GM12878 (cell line): ENCODE measurements around the gene ARHGEF25. TPM values are rescaled to one million over a fixed set of nuclear protein-coding genes. Genes with fewer than 3 reads are reported as not detected.

Experiments
- ATAC-seq: fragments of 200-7000 bp; cut with Tn5 transposase; 3 replicates; pipeline ENCODE4 v1.9.1; 2020; ENCODE audit warnings: mild to moderate bottlenecking, moderate library complexity
- BruUV-seq: library from RNA; stranded (reverse); fragments of 400-500 nt; replicated peaks from 2 replicates; lab custom pipeline; 2021; lab: Mats Ljungman, UMichigan
- CTCF ChIA-PET: fragments of 300-600 bp; sonication (Branson Sonifier 250); formaldehyde crosslinking; extraction: SDS; loops from one replicate; lab custom pipeline; 2021; ENCODE audit warnings: inconsistent platforms; lab: Yijun Ruan, JAX
- POLR2A ChIA-PET: fragments of 350-600 bp; formaldehyde crosslinking; extraction: SDS; loops from one replicate; lab custom pipeline; 2021; ENCODE audit warnings: inconsistent platforms; lab: Charles Lee
- RAD21 ChIA-PET: fragments of 300-600 bp; sonication (Branson Sonifier 250); formaldehyde crosslinking; loops from one replicate; lab custom pipeline; 2023; ENCODE audit warnings: antibody characterized with exemption; ENCODE audit not compliant: unreplicated experiment; lab: Charles Lee
- SMC1A ChIA-PET: fragments of 300-600 bp; sonication (Branson Sonifier 250); formaldehyde crosslinking; loops from one replicate; lab custom pipeline; 2023; ENCODE audit not compliant: unreplicated experiment, uncharacterized antibody; lab: Charles Lee
- DNase-seq: peaks from one replicate; pipeline ENCODE4 v3.0.0-alpha.2; 2011; ENCODE audit warnings: low read depth, low spot score
- FAIRE-seq: peaks from 3 replicates; lab custom pipeline; 2011; peaks lifted over from hg19 to GRCh38; lab: Jason Lieb, UNC
- H2AFZ ChIP-seq: 2 replicates; pipeline ENCODE4 v1.6.0; 2011; ENCODE audit warnings: low read depth, low read length, control low read depth; ENCODE audit not compliant: control insufficient read depth
- H3K27ac ChIP-seq: 2 replicates; pipeline ENCODE4 v1.5.1; 2011; ENCODE audit warnings: control low read depth; ENCODE audit not compliant: control insufficient read depth, insufficient read depth
- H3K27me3 ChIP-seq, 2 experiments: replicated peaks in 1 of 2; 2 replicates each; pipeline versions ENCODE4 v1.6.0 to v1.6.1; 2011; ENCODE audit warnings: low read length in 1 of 2; ENCODE audit not compliant: control insufficient read depth in 2 of 2, insufficient read depth in 2 of 2
- H3K36me3 ChIP-seq, 2 experiments: 2 replicates each; pipeline ENCODE4 v1.5.1; 2011; ENCODE audit warnings: low read length in 1 of 2; ENCODE audit not compliant: control insufficient read depth in 2 of 2, insufficient read depth in 2 of 2
- H3K4me1 ChIP-seq: 2 replicates; pipeline ENCODE4 v1.6.1; 2011; ENCODE audit warnings: mild to moderate bottlenecking, low read length, moderate library complexity, mixed read lengths; ENCODE audit not compliant: control insufficient read depth, insufficient read depth
- H3K4me2 ChIP-seq: 2 replicates; pipeline ENCODE4 v1.6.0; 2011; ENCODE audit warnings: control low read depth; ENCODE audit not compliant: control insufficient read depth, insufficient read depth
- H3K4me3 ChIP-seq: fragments of 200-600 bp; sonication (generic); 2 replicates; pipeline ENCODE4 v1.5.1; 2016
- H3K79me2 ChIP-seq: 2 replicates; pipeline ENCODE4 v1.6.0; 2011; ENCODE audit warnings: low read length; ENCODE audit not compliant: control insufficient read depth, insufficient read depth
- H3K9ac ChIP-seq: 2 replicates; pipeline ENCODE4 v1.8.0; 2011; ENCODE audit warnings: low read length, control low read depth, mixed read lengths; ENCODE audit not compliant: control insufficient read depth, insufficient read depth
- H3K9me3 ChIP-seq: replicated peaks from 3 replicates; pipeline ENCODE4 v1.5.1; 2011; ENCODE audit warnings: mild to moderate bottlenecking, low read length; ENCODE audit not compliant: control insufficient read depth, insufficient read depth
- H4K20me1 ChIP-seq: 2 replicates; pipeline ENCODE4 v1.6.0; 2011; ENCODE audit not compliant: control insufficient read depth, insufficient read depth
- ELK1 ChIP-seq: IDR thresholded peaks from 2 replicates; pipeline ENCODE4 v1.6.1; 2012; ENCODE audit warnings: low read depth, low read length, improper control_type of control experiment
- IKZF2 ChIP-seq, 2 experiments: fragments of 450-650 bp; IDR thresholded peaks; 2 replicates each; pipeline ENCODE4 v1.6.1; 2017; ENCODE audit warnings: mild to moderate bottlenecking in 2 of 2, moderate library complexity in 2 of 2
- IRF5 ChIP-seq: fragments of 450-650 bp; IDR thresholded peaks from 2 replicates; pipeline ENCODE4 v1.6.1; 2017; ENCODE audit warnings: borderline replicate concordance
- MEF2B ChIP-seq: fragments of 450-650 bp; IDR thresholded peaks from 2 replicates; pipeline ENCODE4 v1.6.1; 2018; ENCODE audit warnings: mild to moderate bottlenecking, moderate library complexity; ENCODE audit not compliant: partially characterized antibody, poor library complexity, severe bottlenecking
- MTA2 ChIP-seq: fragments of 450-650 bp; IDR thresholded peaks from 2 replicates; pipeline ENCODE4 v1.6.1; 2016; ENCODE audit warnings: low read depth, mild to moderate bottlenecking, moderate library complexity
- MXI1 ChIP-seq: fragments of 150-350 bp; IDR thresholded peaks from 2 replicates; pipeline ENCODE4 v1.6.1; 2011; ENCODE audit warnings: low read depth, mild to moderate bottlenecking, inconsistent platforms, low read length, improper control_type of control experiment
- PAX8 ChIP-seq: fragments of 450-650 bp; IDR thresholded peaks from 2 replicates; pipeline ENCODE4 v1.6.1; 2017; ENCODE audit warnings: mild to moderate bottlenecking, moderate library complexity
- PBX3 ChIP-seq: IDR thresholded peaks from 2 replicates; pipeline ENCODE4 v1.6.1; 2011; ENCODE audit warnings: mild to moderate bottlenecking, low read depth, low read length, moderate library complexity; ENCODE audit not compliant: insufficient replicate concordance
- POU2F2 ChIP-seq: IDR thresholded peaks from 3 replicates; pipeline ENCODE4 v1.6.1; 2011; ENCODE audit warnings: low read depth, mild to moderate bottlenecking, low read length, borderline replicate concordance
- SIN3A ChIP-seq: IDR thresholded peaks from 2 replicates; pipeline ENCODE4 v1.6.1; 2012; ENCODE audit warnings: low read depth, low read length, improper control_type of control experiment
- SIX5 ChIP-seq: IDR thresholded peaks from 2 replicates; pipeline ENCODE4 v1.6.1; 2011; ENCODE audit warnings: mild to moderate bottlenecking, low read depth, low read length, moderate library complexity; ENCODE audit not compliant: severe bottlenecking
- SMAD5 ChIP-seq: IDR thresholded peaks from 2 replicates; pipeline ENCODE4 v1.6.1; 2016; ENCODE audit warnings: antibody characterized with exemption, low read depth
- SPI1 ChIP-seq: IDR thresholded peaks from 2 replicates; pipeline ENCODE4 v1.6.1; 2011; ENCODE audit warnings: low read depth, mild to moderate bottlenecking, low read length, moderate library complexity, borderline replicate concordance; ENCODE audit not compliant: insufficient read depth
- USF2 ChIP-seq: IDR thresholded peaks from 2 replicates; pipeline ENCODE4 v1.6.1; 2011; ENCODE audit warnings: low read depth, low read length, improper control_type of control experiment, borderline replicate concordance
- WGBS: methylation state at CpG from one replicate; pipeline ENCODE4 v1.1.6; 2016; ENCODE audit warnings: low lambda C conversion rate; ENCODE audit not compliant: insufficient replicate concordance, insufficient coverage; ENCODE audit errors: missing lambda C conversion rate; 5-methylcytosine and 5-hydroxymethylcytosine counted together
- in situ Hi-C: fragments of 300-500 bp; cut with MboI; formaldehyde crosslinking; loops from 9 replicates; pipeline ENCODE4 v1.14.3; 2018; ENCODE audit warnings: mixed read lengths
- intact Hi-C: fragments of 100-400 bp; cut with micrococcal nuclease; formaldehyde crosslinking; loops from one replicate; pipeline ENCODE4 v1.14.2; 2022; ENCODE audit not compliant: unreplicated experiment
- polyA plus RNA-seq, 11 experiments: library from polyadenylated mRNA; depleted of rRNA in 4 of 11; unstranded in 6 of 11; stranded (reverse) in 5 of 11; fragments of >200 nt; fragmentation: Nextera tagmentation in 4 of 11; fragmentation: Illumina TruSeq in 1 of 11; extraction: Ambion mirVana in 4 of 11; extraction: Trizol in 1 of 11; gene quantifications; 1 replicate in 1 of 11; 2 replicates in 10 of 11; pipeline versions ENCODE4 v1.2.1 to v1.2.3, GENCODE V29; 2011 to 2016; ENCODE audit warnings: inconsistent platforms in 2 of 11, missing spikeins in 2 of 11, low read depth in 1 of 11
- total RNA-seq, 4 experiments: library from RNA; depleted of rRNA in 3 of 4; stranded (reverse); fragments of >200 nt in 3 of 4; fragmentation: Illumina TruSeq in 1 of 4; extraction: Trizol in 1 of 4; gene quantifications; 2 replicates each; pipeline versions ENCODE4 v1.2.1 to v1.2.3, GENCODE V29; 2013 to 2021

ARHGEF25 gene
- total and polyA plus RNA-seq, 10 of the 15 experiments (the other 5 are each of a cell fraction or from before 2014, with no cell fraction given), result 0.08 to 4.5 (median 1.2) TPM; not detected in 3

GRCh38 chr12:57615637-57616036 is 4.4 kb downstream of the ARHGEF25 start:
- Histone ChIP-seq H3K4me2 (no peak overlapping the region), H3K9ac (no peak overlapping the region), H3K9me3 (no peaks in the 10 kb centered on the region), H2AFZ (no peak overlapping the region), H3K27ac (no peak overlapping the region), H3K79me2 (no peaks in the 10 kb centered on the region), H3K36me3 (no peaks in the 10 kb centered on the region), H4K20me1 (no peaks in the 10 kb centered on the region), H3K4me1 (peaks cover 10% of the 10 kb centered on the region), H3K4me3 (no peak overlapping the region), H3K27me3 (peaks cover 11 to 12% of the 10 kb centered on the region in 2 experiments; a peak in 3 of 4 replicates)
- ChIA-PET POLR2A (interaction anchor here (0.8 to 2.9 kb wide), 2 partner anchors 11 to 35 kb away, joined by 3 to 13 read pairs; partner anchors contain the start of gene DTX3), SMC1A (interaction anchor here (1.4 kb wide), 1 partner anchor 32 kb away, joined by 3 read pairs; no protein-coding TSS in a partner anchor), RAD21 (interaction anchor here (1.0 kb wide), 1 partner anchor 157 kb away, joined by 4 read pairs; no protein-coding TSS in a partner anchor), CTCF (interaction anchor here (1.1 to 5.1 kb wide), 3 partner anchors 24 to 126 kb away, joined by 3 to 49 read pairs (median 11); no protein-coding TSS in a partner anchor)
- no peak for DNase-seq
- ATAC-seq, result no peak
- 57% methylated on average over 5 of the region's 5 CpGs for WGBS
- intact Hi-C loops (no loop called here), in situ Hi-C loops (no loop called here)
- no peak for FAIRE-seq
- no TSS peak for BruUV-seq
- TF ChIP-seq MXI1 (no peak), POU2F2 (no peak), IRF5 (no peak), MEF2B (no peak), SIN3A (no peak), IKZF2 (IDR thresholded peaks at IDR 0.05) (no peak), MTA2 (no peak), SMAD5 (no peak), PAX8 (no peak), USF2 (no peak), PBX3 (no peak), ELK1 (no peak), SIX5 (no peak), SPI1 (no peak)
